WTC11 (cell line): Measurements from ENCODE around the gene GARNL3. TPM values are rescaled to one million over a fixed set of nuclear protein-coding genes. Genes with fewer than 3 reads are reported as not detected.

ENCODE experiments used
- ATAC-seq: fragments of 200-7000 bp; cut with Tn5 transposase; 2 replicates; pipeline ENCODE4 v1.10.0; 2021; ENCODE audit warnings: mild to moderate bottlenecking, moderate library complexity
- CTCF ChIA-PET: fragments of 300-600 bp; sonication (Branson Sonifier 250); formaldehyde crosslinking; loops from one replicate; lab custom pipeline; 2021; ENCODE audit warnings: antibody characterized with exemption; lab: Charles Lee
- POLR2A ChIA-PET: fragments of 350-600 bp; sonication (Branson Sonifier 250); formaldehyde crosslinking; loops from one replicate; lab custom pipeline; 2021; ENCODE audit warnings: antibody characterized with exemption; lab: Charles Lee
- DNase-seq: peaks from one replicate; pipeline ENCODE4 v3.0.0; 2021; ENCODE audit warnings: low spot score
- H3K27ac Mint-ChIP-seq: 2 replicates; pipeline ENCODE4 v1.8.0; 2021; ENCODE audit warnings: mixed read lengths
- H3K27me3 Mint-ChIP-seq: 2 replicates; pipeline ENCODE4 v1.8.0; 2021; ENCODE audit warnings: low read depth, mild to moderate bottlenecking, moderate library complexity, mixed read lengths
- H3K36me3 Mint-ChIP-seq: 2 replicates; pipeline ENCODE4 v1.8.0; 2021; ENCODE audit warnings: mixed read lengths
- H3K4me1 Mint-ChIP-seq: 2 replicates; pipeline ENCODE4 v1.8.0; 2022; ENCODE audit warnings: mixed read lengths
- H3K4me3 Mint-ChIP-seq: 2 replicates; pipeline ENCODE4 v1.8.0; 2021; ENCODE audit warnings: mild to moderate bottlenecking, moderate library complexity, mixed read lengths
- H3K9me3 Mint-ChIP-seq: 2 replicates; pipeline ENCODE4 v1.8.0; 2021; ENCODE audit warnings: mixed read lengths
- ARID4B ChIP-seq: sonication (generic); formaldehyde crosslinking; IDR thresholded peaks from 2 replicates; pipeline ENCODE4 v1.8.0; 2023; ENCODE audit warnings: missing genetic modification reagents, mild to moderate bottlenecking, borderline replicate concordance
- ATF6 ChIP-seq: sonication (generic); formaldehyde crosslinking; IDR thresholded peaks from 2 replicates; pipeline ENCODE4 v1.8.1; 2023; ENCODE audit warnings: mild to moderate bottlenecking, missing genetic modification reagents
- ELF4 ChIP-seq: sonication (generic); formaldehyde crosslinking; IDR thresholded peaks from 2 replicates; pipeline ENCODE4 v1.8.1; 2022; ENCODE audit warnings: low read depth, mild to moderate bottlenecking, moderate library complexity, missing genetic modification reagents
- ESRRA ChIP-seq: sonication (generic); formaldehyde crosslinking; IDR thresholded peaks from 2 replicates; pipeline ENCODE4 v1.8.1; 2022; ENCODE audit warnings: mild to moderate bottlenecking, missing genetic modification reagents, borderline replicate concordance
- GTF2I ChIP-seq: fragments of 250-450 bp; sonication (Bioruptor Pico); conservative IDR thresholded peaks from 2 replicates; pipeline ENCODE4 v1.4.0; 2021; ENCODE audit warnings: mild to moderate bottlenecking
- HMGA2 ChIP-seq: fragments of 250-450 bp; sonication (Bioruptor Pico); IDR thresholded peaks from 2 replicates; pipeline ENCODE4 v1.4.0; 2021; ENCODE audit warnings: mild to moderate bottlenecking, moderate library complexity
- IRF2 ChIP-seq: sonication (generic); formaldehyde crosslinking; IDR thresholded peaks from 2 replicates; pipeline ENCODE4 v1.8.0; 2022; ENCODE audit warnings: low read depth, missing genetic modification reagents, borderline replicate concordance
- MLX ChIP-seq: sonication (generic); formaldehyde crosslinking; IDR thresholded peaks from 2 replicates; pipeline ENCODE4 v1.8.1; 2023; ENCODE audit warnings: mild to moderate bottlenecking, missing genetic modification reagents, moderate library complexity
- MXD4 ChIP-seq: fragments of 250-450 bp; sonication (Bioruptor Pico); IDR thresholded peaks from 2 replicates; pipeline ENCODE4 v1.8.0; 2021; ENCODE audit warnings: mild to moderate bottlenecking, moderate library complexity, borderline replicate concordance
- MYBL2 ChIP-seq: sonication (generic); formaldehyde crosslinking; IDR thresholded peaks from 2 replicates; pipeline ENCODE4 v1.8.1; 2023; ENCODE audit warnings: mild to moderate bottlenecking, moderate library complexity, missing genetic modification reagents
- NFE2L1 ChIP-seq: sonication (generic); formaldehyde crosslinking; IDR thresholded peaks from 2 replicates; pipeline ENCODE4 v1.8.1; 2023; ENCODE audit warnings: missing genetic modification reagents
- NR3C1 ChIP-seq: sonication (generic); formaldehyde crosslinking; conservative IDR thresholded peaks from 2 replicates; pipeline ENCODE4 v1.8.1; 2023; ENCODE audit warnings: low read depth, mild to moderate bottlenecking, missing genetic modification reagents
- SOX15 ChIP-seq: fragments of 250-450 bp; sonication (Bioruptor Pico); IDR thresholded peaks from 2 replicates; pipeline ENCODE4 v1.9.0; 2021; ENCODE audit warnings: mild to moderate bottlenecking
- SP1 ChIP-seq: sonication (generic); formaldehyde crosslinking; conservative IDR thresholded peaks from 2 replicates; pipeline ENCODE4 v1.8.1; 2022; ENCODE audit warnings: missing genetic modification reagents
- TP53 ChIP-seq: sonication (generic); formaldehyde crosslinking; IDR thresholded peaks from 2 replicates; pipeline ENCODE4 v1.8.1; 2023; ENCODE audit warnings: mild to moderate bottlenecking, missing genetic modification reagents
- USF1 ChIP-seq: sonication (generic); formaldehyde crosslinking; IDR thresholded peaks from 2 replicates; pipeline ENCODE4 v1.8.0; 2022; ENCODE audit warnings: mild to moderate bottlenecking, missing genetic modification reagents
- ZNF121 ChIP-seq: sonication (generic); formaldehyde crosslinking; IDR thresholded peaks from 2 replicates; pipeline ENCODE4 v1.8.0; 2023; ENCODE audit warnings: missing genetic modification reagents
- ZNF396 ChIP-seq: fragments of 250-450 bp; sonication (Bioruptor Pico); IDR thresholded peaks from 2 replicates; pipeline ENCODE4 v1.8.0; 2021; ENCODE audit warnings: mild to moderate bottlenecking, moderate library complexity, borderline replicate concordance
- ZNF423 ChIP-seq: fragments of 250-450 bp; sonication (Bioruptor Pico); IDR thresholded peaks from 2 replicates; pipeline ENCODE4 v2.1.2; 2022; ENCODE audit warnings: mild to moderate bottlenecking, moderate library complexity
- ZNF671 ChIP-seq: fragments of 250-450 bp; sonication (Bioruptor Pico); IDR thresholded peaks from 2 replicates; pipeline ENCODE4 v1.8.0; 2021; ENCODE audit warnings: mild to moderate bottlenecking
- total RNA-seq: library from RNA; stranded (reverse); gene quantifications from 3 replicates; pipeline ENCODE4 v1.2.3, GENCODE V29; 2021
- TF ChIP-seq, protein P1 (sequence below): sonication (generic); formaldehyde crosslinking; IDR thresholded peaks from 2 replicates; pipeline ENCODE4 v1.8.1; 2022; ENCODE audit warnings: mild to moderate bottlenecking, missing genetic modification reagents, moderate library complexity, borderline replicate concordance
- TF ChIP-seq, protein P2 (sequence below): sonication (generic); formaldehyde crosslinking; IDR thresholded peaks from 2 replicates; pipeline ENCODE4 v1.8.1; 2023; ENCODE audit warnings: mild to moderate bottlenecking, missing genetic modification reagents, moderate library complexity
- TF ChIP-seq, protein P3 (sequence below): sonication (generic); formaldehyde crosslinking; IDR thresholded peaks from 2 replicates; pipeline ENCODE4 v1.8.1; 2023; ENCODE audit warnings: mild to moderate bottlenecking, missing genetic modification reagents

Gene GARNL3
- total RNA-seq, 1 experiment from 2014 or later: 17.8 TPM

GRCh38 chr9:127293328-127293727 is 28.8 kb downstream of the GARNL3 start (continued):
- TF ChIP-seq ESRRA (CRISPR knock-in tag) (no peak), SP1 (CRISPR knock-in tag) (no peak), NR3C1 (CRISPR knock-in tag) (no peak), ATF6 (CRISPR knock-in tag) (no peak), TP53 (CRISPR knock-in tag) (no peak), NFE2L1 (no peak)
- TF ChIP-seq, protein P1, sequence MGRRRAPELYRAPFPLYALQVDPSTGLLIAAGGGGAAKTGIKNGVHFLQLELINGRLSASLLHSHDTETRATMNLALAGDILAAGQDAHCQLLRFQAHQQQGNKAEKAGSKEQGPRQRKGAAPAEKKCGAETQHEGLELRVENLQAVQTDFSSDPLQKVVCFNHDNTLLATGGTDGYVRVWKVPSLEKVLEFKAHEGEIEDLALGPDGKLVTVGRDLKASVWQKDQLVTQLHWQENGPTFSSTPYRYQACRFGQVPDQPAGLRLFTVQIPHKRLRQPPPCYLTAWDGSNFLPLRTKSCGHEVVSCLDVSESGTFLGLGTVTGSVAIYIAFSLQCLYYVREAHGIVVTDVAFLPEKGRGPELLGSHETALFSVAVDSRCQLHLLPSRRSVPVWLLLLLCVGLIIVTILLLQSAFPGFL (CRISPR knock-in tag): no peak

GRCh38 chr9:127293767-127294166 is 29.2 kb downstream of the GARNL3 start:
- Mint-ChIP-seq H3K27ac (no peak overlapping the region; the same call in 1 of the 2 replicates), H3K9me3 (no peaks in the 10 kb centered on the region), H3K36me3 (no peaks in the 10 kb centered on the region), H3K27me3 (no peaks in the 10 kb centered on the region), H3K4me1 (peaks cover 8% of the 10 kb centered on the region; the same call in 1 of the 2 replicates), H3K4me3 (no peak overlapping the region)
- TF ChIP-seq HMGA2 (CRISPR knock-in tag) (no peak), ZNF671 (CRISPR knock-in tag) (no peak), MLX (CRISPR knock-in tag) (no peak), IRF2 (CRISPR knock-in tag) (no peak), MXD4 (CRISPR knock-in tag) (no peak), SOX15 (no peak), USF1 (CRISPR knock-in tag) (no peak), ZNF423 (CRISPR knock-in tag) (no peak)
- DNase-seq: no peak
- CTCF ChIA-PET: no interaction called here
- no peak for ATAC-seq
- POLR2A ChIA-PET: no interaction called here

DNA sequence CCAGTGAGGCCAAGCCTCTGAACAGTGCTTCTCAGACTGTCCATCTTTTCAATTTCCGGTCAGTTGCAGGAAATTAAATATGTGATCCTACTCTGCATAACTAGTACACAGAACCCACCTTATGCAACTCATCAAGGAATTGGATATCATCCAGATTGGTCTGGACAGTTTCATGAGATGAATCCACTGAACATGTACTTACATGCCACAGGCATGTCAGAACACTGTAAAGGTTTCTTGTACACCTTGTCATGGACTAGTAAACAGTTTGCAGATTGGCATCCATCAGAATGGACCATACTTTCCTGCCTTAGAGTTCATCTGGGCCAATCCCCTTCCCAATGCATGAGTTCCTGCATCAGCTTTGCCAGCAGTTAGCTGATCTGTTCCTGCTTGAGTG is 30.4 kb downstream of the GARNL3 start:
- Mint-ChIP-seq H3K36me3 (no peaks in the 10 kb centered on the region), H3K4me1 (peaks cover 6% of the 10 kb centered on the region; the same call in 1 of the 2 replicates), H3K4me3 (no peak overlapping the region), H3K27me3 (no peaks in the 10 kb centered on the region), H3K27ac (no peak overlapping the region; the same call in 1 of the 2 replicates), H3K9me3 (no peaks in the 10 kb centered on the region)
- ATAC-seq (no peak), DNase-seq (no peak)
- ChIA-PET CTCF (no interaction called here), POLR2A (no interaction called here)
- no peak for TF ChIP-seq MYBL2 (CRISPR knock-in tag)
- no peak for TF ChIP-seq ARID4B
- no peak for TF ChIP-seq ZNF396 (CRISPR knock-in tag)
- TF ChIP-seq ELF4 (CRISPR knock-in tag): no peak
- no peak for TF ChIP-seq SP1 (CRISPR knock-in tag)
- TF ChIP-seq, protein P2, sequence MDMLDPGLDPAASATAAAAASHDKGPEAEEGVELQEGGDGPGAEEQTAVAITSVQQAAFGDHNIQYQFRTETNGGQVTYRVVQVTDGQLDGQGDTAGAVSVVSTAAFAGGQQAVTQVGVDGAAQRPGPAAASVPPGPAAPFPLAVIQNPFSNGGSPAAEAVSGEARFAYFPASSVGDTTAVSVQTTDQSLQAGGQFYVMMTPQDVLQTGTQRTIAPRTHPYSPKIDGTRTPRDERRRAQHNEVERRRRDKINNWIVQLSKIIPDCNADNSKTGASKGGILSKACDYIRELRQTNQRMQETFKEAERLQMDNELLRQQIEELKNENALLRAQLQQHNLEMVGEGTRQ (CRISPR knock-in tag): no peak
- TF ChIP-seq GTF2I (CRISPR knock-in tag): no peak
- no peak for TF ChIP-seq TP53 (CRISPR knock-in tag)
- TF ChIP-seq ZNF121 (CRISPR knock-in tag): no peak
- TF ChIP-seq, protein P3, sequence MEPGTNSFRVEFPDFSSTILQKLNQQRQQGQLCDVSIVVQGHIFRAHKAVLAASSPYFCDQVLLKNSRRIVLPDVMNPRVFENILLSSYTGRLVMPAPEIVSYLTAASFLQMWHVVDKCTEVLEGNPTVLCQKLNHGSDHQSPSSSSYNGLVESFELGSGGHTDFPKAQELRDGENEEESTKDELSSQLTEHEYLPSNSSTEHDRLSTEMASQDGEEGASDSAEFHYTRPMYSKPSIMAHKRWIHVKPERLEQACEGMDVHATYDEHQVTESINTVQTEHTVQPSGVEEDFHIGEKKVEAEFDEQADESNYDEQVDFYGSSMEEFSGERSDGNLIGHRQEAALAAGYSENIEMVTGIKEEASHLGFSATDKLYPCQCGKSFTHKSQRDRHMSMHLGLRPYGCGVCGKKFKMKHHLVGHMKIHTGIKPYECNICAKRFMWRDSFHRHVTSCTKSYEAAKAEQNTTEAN (CRISPR knock-in tag): no peak
